Left kidney (tissue), 2 donors: ENCODE results near the gene BIN2. TPM values are rescaled to one million over a fixed set of nuclear protein-coding genes. Genes with fewer than 3 reads are reported as not detected.
"Not testable (repeated sequence)": the region's sequence is repeated elsewhere in the genome, so short reads cannot be mapped to it uniquely, and the experiment has no call there.

Experiments used
- DNase-seq: peaks from one replicate; pipeline ENCODE4 v3.0.0-alpha.2; 2013
- polyA plus RNA-seq: library from polyadenylated mRNA; unstranded; fragments of 120-200 nt; gene quantifications from one replicate; pipeline ENCODE4 v1.2.1, GENCODE V29; 2013; ENCODE audit not compliant: insufficient read length

Gene BIN2
- polyA plus RNA-seq, 1 donor, result 3.2 TPM

DNA sequence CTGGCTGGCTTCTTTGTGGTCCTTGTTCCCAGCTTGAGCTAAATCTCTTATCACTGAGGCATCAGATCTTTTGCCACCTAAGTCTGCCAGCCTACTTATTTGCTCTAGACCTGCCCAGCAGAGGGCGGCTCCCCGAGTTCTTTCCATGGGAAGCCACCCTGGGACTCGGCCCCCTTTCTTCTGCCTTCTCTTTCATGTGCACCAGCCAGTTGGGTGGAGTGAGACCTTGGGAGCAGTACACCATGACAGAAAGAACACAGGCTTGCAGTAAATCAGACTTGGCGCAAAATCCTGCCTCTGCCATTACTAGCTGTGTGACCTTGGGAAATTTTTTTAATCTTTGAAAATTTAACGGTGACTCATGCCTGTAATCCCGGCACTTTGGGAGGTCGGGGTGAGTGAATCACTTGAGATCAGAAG lies 61.2 kb downstream of the BIN2 start:
- DNase-seq, result peak; percentile 40

DNA sequence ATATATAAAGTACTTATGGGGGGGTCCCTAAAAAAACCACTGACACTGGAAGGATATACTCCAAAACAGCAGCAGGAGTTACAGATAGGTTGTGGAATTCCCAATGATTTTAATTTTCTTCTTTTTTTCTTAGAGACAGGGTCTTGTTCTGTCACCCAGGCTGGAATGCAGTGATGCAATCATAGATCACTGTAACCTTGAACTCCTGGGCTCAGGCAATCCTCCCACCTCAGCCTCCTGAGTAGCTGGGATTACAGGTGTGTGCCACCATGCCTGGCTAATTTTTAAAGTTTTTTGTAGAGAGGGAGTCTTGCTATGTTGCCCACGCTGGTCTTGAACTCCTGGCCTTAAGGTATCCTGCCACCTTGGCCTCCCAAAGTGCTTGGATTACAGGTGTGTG lies 64.4 kb downstream of the BIN2 start:
- not testable (repeated sequence) for DNase-seq

DNA sequence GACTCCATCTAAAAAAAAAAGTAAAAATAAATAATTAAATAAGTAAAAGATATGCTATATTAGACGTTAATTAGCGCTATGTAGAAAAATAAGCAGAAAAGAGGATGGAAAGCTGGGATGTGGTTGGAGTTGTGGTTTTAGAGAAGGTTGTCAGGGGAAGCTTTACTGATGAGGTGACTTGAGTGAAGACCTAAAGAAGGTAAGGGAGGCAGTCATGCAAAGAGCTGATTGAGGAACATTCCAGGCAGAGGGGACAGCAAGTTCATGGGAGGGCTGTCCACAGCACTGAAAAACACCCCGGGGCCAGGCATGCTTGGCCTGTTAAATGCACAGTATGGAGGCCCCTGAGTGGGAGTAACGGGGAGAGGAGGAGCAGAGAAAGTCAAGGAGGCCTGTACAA lies 69.4 kb downstream of the BIN2 start:
- no peak for DNase-seq

DNA sequence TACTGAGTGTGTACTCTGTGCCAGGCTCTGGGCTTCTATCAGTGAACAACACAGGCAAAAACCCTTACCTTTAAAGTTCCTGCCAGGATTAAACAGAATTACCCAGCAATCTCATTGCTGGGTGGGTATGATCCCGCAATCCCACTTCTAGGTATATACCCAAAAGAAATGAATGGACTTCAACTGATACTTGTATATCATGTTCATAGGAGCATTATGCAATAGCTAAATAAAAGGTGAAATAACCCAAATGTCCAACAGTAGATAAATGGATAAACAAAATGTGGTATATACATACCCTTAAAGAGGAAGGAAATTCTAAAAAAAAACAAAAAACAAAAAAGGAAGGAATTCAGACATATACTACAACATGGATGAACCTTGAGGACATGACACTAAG lies 70.7 kb downstream of the BIN2 start:
- no peak for DNase-seq

DNA sequence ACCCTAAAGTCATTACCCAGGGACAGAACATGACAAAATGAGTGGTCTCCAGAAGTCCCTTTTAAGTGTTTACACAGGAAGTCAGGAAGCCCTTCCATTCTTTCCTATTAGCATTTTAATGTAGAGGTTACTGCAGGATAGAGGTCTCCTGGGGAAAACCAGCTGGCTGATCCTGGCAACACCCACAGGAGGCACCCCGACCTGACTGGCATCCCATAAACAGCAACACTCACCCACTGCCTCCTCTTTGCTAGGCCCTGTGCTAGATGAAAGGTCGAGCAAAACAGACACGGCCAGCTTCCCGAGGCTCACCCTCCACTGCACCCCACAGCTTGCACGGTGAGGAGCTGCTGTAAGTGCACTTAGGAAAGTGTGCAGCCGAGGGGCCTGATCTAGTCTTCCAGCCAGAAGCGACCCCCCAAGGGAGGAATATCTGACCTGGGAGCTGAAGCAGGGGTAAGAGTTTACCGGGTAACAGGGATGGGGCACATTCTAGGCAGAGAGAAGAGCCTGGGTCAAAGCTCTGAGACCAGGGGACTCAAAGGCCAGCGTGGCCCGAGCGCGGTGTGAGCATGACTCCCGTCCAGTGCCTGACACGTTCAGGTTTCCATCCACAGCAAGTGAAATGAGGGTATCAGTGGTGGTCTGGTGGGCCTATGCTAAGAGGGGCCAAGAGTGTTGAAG lies 76.3 kb downstream of the BIN2 start:
- no peak for DNase-seq

GRCh38 chr12:51246254-51246853 lies 77.6 kb downstream of the BIN2 start:
- DNase-seq, result no peak

DNA sequence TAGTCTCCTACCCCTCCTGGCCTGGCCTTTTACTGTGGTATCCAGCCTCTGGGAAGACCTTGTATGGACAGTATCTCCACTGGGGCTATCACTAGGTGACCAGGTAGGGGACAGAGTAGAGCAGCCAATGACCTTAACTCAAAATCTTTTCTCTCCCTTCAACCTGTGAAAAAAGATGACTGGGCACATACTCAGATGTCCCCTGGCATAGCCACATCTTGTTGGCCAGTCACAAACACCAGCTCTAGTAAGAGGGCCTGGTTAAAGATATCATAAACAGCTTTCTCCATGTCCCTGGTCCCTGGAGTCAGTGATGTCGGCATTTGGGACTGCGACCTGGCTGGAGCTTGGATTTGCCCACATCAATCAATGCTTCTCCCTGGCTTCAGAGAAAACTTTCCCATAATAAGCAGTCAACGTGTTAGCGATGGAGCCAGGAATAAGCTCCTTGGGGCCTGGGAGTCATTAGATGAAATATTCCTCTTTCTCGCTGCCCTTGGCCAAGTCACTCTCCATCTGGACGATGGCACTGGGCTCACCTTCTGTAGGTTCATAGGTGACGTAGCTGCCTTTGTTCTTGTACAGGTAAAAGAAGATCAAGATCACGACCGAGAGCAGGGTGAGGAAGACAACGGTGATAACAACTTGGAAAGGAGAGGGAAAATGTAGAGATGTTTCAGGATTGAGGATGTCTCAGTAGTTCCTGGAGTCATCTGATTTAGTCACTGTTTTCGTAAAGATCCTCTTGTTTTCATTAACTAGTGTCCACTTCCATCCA lies 78.3 kb downstream of the BIN2 start:
- no peak for DNase-seq

DNA sequence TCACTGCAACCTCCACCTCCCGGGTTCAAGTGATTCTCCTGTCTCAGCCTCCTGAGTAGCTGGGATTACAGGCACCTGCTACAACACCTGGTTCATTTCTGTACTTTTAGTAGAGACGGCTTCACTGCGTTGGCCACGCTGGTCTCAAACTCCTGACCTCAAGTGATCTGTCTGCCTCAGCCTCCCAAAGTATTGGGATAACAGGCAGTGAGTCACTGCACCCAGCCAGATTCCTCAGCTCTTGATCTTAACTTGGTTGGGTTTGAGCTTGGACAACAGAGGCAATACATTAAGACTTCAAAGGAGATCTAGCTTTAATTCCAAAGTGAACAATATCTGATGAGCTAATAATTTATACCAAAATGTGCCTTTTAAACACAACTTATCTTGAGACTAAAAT lies 79.7 kb downstream of the BIN2 start:
- DNase-seq, result no peak

GRCh38 chr12:51242876-51243275 lies 81.1 kb downstream of the BIN2 start:
- DNase-seq, result no peak

- DNase-seq, result no peak
These were observed 81.9 kb downstream of the BIN2 start for GRCh38 chr12:51242120-51242519.

DNA sequence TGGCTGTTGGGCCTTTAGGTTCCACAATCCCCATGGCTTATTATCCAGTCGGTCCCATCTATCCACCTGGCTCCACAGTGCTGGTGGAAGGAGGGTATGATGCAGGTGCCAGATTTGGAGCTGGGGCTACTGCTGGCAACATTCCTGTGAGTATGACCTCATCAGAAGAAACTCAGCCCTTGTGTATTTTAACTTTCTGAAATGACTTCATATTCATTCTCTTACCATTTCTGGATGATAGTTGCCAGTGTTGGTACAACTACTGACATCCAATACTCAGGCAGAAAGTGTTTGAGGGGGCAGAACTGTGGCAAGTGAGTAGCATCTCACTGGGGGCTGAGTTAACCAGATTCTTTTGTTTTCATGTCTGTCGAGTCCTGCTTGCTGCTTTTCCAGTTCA lies 83.0 kb downstream of the BIN2 start:
- DNase-seq, result no peak

GRCh38 chr12:51238510-51239334 lies 85.3 kb downstream of the BIN2 start, which contains the start of gene DAZAP2:
Gene DAZAP2 (plus strand): TSS chr12:51238826. CDS start chr12:51238908, 82 bp downstream.
- DNase-seq, result peak; percentile 93

DNA sequence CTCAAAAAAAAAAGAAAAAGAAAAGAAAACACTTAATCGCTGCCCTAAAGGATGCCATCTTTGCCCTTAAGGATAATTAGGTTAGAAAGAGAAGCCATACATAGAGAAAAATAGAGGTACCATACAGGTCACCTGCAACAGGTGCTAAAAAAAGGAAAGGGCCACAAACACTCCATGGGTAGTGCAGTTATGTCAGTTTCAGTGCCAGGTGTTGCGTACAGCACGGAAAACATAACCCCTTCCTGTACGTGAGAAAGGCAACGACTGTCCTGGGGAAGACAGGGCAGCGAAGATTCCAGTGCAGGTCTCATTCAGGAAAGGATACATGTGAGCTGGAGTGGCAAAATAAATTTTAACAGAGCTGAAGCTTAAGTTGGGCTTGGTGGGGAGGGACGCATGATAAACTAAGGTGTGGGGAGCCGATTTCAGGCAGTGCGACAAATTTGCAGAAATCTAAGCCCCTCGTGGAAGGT lies 85.9 kb downstream of the BIN2 start:
- DNase-seq, result no peak

DNA sequence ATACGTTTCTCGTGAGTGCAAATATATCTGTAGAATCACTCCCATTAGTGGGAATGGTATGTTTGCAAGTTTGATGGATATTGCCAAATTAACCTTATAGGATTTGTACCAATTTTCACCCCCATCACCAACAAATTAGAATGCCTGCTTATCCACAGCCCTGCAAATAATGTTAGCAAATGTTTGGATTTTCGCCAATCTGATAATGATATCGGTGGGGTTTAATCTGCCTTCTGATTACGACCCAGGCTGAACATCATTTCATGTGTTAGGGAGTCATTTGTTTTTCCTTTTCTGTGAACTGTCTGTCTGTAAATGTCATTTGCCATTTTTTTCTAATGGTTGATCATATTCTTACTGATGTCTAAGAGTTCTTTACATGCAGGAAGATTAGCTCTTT lies 89.4 kb downstream of the BIN2 start:
- DNase-seq, result no peak

DNA sequence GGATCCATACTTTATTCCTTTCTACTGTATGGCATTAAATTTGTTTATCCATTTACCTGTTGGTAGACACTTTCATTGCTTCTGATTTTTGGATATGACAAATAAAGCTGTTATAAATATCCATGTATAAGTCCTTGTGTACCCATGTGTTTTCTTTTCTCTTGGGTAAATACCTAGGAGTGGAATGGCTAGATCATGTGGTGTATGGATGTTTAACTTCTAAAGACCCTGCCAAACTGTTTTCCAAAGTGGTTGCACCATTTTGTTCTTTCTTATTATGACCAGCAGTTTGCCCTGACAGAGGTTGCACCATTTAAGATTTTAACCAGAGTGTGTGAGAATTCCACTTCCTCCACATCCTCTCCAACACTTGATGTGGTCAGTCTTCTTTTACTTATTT lies 91.3 kb downstream of the BIN2 start:
- DNase-seq, result no peak

Other genes starting within 250 kb of the BIN2 start
- gene CSRNP2, start 240.6 kb downstream of the BIN2 start, polyA plus RNA-seq, result 45.0 TPM
- gene TFCP2, start 151.0 kb downstream of the BIN2 start, polyA plus RNA-seq, result 62.7 TPM
- gene POU6F1, start 106.1 kb downstream of the BIN2 start, polyA plus RNA-seq, result 8.8 TPM
- gene DAZAP2, start 85.3 kb downstream of the BIN2 start, polyA plus RNA-seq, result 271 TPM
- gene SMAGP, start 53.8 kb downstream of the BIN2 start, polyA plus RNA-seq, result 21.7 TPM
- gene CELA1, start 22.5 kb upstream of the BIN2 start, polyA plus RNA-seq, result not detected
- 6.3 TPM for gene GALNT6, start 67.2 kb upstream of the BIN2 start, polyA plus RNA-seq
- gene SLC4A8, start 100.7 kb upstream of the BIN2 start, polyA plus RNA-seq, result 6.2 TPM